ENCODE measurements around the gene LARP4.
"Not testable (repeated sequence)": the region's sequence is repeated elsewhere in the genome, so short reads cannot be mapped to it uniquely, and the experiment has no call there.

Gene LARP4

DNA sequence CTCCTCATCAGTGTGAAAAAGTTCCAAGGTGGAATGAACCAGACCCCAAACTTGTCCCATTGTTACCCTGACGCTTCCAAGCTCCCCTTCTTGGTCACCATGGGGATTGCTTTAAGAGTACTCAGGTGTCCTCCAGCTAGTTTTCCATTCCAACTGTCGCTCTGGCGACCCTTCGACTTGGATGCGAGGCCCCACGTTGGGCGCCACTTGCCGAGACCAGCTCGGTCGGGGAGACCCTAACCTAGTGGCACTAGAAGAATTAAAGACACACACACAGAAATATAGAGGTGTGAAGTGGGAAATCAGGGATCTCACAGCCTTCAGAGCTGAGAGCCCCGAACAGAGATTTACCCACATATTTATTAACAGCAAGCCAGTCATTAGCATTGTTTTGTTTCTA lies 97.4 kb downstream of the LARP4 start:
- not testable (repeated sequence) for DNase-seq

- DNase-seq, result peak; percentile 93
Measured at GRCh38 chr12:50504798-50505674, 104.4 kb downstream of the LARP4 start, which contains the start of gene DIP2B. Gene DIP2B (plus strand): TSS chr12:50504985. CDS start chr12:50505141, 156 bp downstream.

- no peak for DNase-seq
Measured at GRCh38 chr12:50505675-50506530, 105.2 kb downstream of the LARP4 start.

GRCh38 chr12:50506753-50507473 lies 106.2 kb downstream of the LARP4 start:
- DNase-seq, result no peak

GRCh38 chr12:50507474-50507838 lies 106.8 kb downstream of the LARP4 start:
- DNase-seq, result no peak

DNA sequence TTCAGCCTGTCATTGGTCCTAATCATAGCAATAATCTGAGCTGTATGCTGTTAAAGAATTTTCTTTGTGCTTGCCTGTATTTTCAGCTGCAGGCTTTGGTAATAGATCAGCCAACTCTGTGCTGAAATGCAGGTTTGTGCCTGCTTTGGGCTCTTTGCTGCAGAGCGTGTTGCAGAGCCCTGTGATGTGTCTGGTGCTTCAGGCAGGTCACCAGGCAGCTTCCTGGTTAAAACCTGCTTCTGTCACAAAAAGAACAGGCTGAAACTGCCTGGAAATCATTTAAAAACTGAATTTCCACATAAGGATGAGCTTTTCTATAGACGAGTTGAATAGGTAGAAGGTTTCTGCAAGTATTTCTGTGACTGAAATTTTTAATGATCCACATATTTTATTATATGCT lies 107.2 kb downstream of the LARP4 start:
- DNase-seq, result no peak

GRCh38 chr12:50508414-50508813 lies 107.7 kb downstream of the LARP4 start:
- no peak for DNase-seq

DNA sequence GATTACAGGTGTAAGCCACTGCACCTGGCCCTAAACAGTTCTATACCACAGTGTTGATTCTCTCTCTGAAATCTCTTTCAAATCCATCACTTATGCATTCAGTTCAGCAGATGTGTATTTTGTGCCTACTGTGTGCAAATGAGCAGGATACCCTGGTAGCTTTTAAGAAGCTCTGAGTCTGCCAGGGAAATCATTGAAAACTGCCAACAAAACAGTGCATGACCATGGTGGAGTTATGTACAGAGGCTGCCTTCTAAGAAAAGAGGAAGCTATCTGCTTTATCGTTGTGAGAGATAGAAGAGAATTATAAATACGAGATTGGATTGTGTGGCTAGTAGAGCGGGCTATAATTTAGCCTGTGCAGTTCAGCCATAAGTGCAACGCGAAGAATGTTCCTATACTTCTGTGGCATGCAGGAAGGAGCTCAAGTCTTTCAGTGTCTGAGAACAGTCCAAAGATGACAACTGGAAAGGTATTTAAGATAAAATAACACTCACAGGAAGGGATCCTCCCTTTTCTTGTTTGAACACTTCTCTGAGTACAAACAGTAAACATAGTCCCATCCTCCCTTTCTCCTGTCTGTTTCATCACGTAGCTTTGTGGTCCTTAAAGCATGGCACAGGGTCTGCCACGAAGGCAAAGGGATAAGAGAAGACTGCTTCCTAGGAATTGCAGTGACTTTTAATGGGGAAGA lies 108.4 kb downstream of the LARP4 start:
- DNase-seq, result no peak

- DNase-seq, result no peak
Measured at GRCh38 chr12:50514526-50515276, 114.0 kb downstream of the LARP4 start.

- DNase-seq, result no peak
Measured at GRCh38 chr12:50515587-50515986, 114.9 kb downstream of the LARP4 start.

DNA sequence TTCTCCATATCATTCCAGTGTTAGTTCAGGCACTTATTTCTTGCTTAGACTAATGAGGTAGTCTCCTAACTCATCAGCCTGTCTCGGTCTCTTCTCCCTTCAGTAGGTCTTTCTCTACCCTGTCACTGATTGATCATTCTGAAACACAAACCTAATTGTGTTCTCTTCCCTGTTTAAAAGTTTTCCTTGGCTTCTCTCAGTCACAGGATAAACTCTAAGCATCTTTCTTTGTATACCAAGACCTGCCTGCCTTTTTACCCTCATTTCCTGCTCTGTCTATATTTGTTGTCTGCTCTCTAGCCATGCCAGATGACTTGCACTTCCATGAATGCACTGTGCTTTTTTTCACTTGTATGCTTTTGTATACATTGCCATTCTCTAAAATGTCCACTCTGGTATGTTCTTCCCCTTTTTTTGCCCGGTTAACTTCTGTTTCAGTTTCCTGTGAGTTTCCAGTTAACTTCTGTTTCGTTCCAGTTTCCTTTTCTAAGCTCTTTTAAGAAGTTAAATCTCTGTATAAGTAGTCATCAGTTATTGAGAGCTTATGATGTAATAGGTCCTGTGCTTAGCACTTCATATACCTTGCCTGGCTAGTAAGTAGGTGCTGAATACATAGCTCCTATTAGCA lies 116.8 kb downstream of the LARP4 start:
- DNase-seq, result no peak

DNA sequence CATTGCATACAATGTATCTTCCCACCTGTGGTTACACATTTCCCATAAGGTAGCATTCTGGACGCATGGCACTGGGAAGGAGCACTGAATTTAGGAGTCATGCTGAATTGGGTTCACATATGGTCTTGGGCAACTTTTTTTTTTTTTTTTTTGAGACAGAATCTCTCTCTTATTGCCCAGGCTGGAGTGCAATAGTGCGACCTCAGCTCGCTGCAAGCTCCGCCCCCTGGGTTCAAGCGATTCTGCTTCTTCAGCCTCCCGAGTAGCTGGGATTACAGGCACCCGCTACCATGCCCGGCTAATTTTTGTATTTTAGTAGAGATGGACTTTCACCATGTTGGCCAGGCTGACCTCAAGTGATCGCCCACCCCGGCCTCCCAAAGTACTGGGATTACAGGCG lies 117.4 kb downstream of the LARP4 start:
- DNase-seq, result no peak

- no peak for DNase-seq
Measured at GRCh38 chr12:50519353-50519752, 118.7 kb downstream of the LARP4 start.

- DNase-seq, result no peak
Measured at GRCh38 chr12:50520416-50521207, 119.9 kb downstream of the LARP4 start.

DNA sequence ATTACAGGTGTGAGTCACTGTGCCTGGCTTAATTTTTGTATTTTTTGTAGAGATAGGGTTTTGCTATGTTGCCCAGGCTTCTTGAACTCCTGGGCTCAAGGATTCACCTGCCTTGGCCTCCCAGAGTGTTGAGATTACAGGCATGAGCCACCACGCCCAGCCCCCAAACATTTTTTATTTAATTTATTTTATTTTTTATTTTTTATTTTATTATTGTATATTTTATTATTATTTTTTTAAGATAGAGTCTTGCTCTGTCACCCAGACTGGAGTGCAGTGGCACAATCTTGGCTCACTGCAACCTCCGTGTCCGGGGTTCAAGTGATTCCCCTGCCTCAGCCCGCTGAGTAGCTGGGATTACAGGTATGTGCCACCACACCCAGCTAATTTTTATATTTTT lies 121.1 kb downstream of the LARP4 start:
- not testable (repeated sequence) for DNase-seq

DNA sequence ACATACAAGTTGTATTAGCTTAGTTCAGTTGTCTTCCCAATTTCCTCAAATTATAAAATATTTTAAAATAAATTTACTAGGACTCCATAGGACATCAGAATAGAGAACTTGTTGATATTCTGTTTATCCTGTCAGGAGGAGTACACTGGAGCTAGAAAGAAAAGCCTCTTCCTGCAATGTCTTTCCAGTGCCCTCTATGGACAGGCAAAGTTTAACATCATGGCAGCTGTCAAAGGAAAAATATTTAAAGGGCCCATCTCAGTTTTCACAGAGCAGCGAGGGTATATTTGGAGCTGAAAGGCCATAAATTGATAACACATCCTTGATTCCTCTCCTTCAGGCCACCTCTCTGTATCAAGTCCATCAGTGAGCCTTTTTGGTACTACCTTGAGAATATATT lies 123.1 kb downstream of the LARP4 start:
- DNase-seq, result no peak

GRCh38 chr12:50524621-50525020 lies 123.9 kb downstream of the LARP4 start:
- DNase-seq, result no peak

DNA sequence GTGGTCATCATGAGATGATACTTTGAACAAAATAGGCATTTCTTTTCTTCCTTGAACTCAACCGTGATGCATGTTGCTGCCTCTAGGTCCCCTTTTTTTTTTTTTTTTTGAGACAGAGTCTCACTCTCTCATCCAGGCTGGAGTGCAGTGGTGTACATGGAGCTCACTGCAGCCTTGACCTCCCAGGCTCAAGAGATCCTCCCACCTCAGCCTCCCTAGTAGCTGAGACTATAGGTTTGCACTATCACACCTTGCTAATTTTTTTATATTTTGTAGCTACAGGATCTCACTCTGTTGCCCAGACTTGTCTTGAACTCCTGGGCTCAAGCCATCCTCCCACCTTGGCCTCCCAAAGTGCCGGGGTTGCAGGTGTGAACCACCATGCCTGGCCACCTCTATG lies 124.7 kb downstream of the LARP4 start:
- DNase-seq, result no peak

DNA sequence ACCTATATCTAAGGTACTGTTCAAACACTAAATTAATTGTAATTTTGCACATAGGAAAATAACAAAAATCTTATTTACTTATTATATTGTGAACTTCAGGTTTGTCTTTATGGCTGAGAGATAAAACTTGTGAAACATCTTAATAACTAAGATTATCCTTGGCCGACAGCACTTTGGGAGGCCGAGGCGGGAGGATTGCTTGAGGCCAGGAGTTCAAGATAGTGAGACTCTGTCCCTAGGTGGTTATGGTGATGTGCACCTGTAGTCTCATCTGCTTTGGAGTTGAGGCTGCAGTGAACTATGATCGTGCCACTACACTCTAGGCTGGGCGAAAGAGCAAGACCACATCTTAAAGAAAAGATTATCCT lies 126.7 kb downstream of the LARP4 start:
- no peak for DNase-seq

DNA sequence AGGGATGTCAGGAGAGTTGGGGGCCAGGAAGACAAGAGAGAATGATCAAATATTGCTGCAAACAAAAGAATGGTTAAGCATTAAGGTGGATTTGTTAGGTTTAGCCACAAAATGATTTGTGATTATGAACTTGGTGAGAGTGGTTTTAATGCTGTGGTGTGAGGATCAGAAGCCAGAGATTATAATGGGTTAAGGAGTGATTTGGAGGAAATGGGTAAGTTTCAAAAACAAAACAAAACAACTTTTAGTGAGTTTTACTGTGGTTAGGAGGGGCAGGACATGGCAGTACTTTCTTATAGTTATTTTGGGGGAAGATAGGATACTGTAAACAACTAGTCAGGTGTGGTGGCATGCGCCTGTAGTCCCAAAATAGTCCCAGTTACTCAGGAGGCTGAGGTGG lies 128.1 kb downstream of the LARP4 start:
- DNase-seq, result no peak

- no peak for DNase-seq
Measured at GRCh38 chr12:50529345-50529744, 128.7 kb downstream of the LARP4 start.

All from activated effector memory CD4-positive, alpha-beta T cell treated with Interleukin-2 at 50 U/mL for 16 hours (primary cell).